ENCODE results near the gene SGMS1. TPM values are rescaled to one million over a fixed set of nuclear protein-coding genes. Genes with fewer than 3 reads are reported as not detected.

Gene SGMS1
- total and polyA plus RNA-seq, 8 donors: 47.0 to 58.1 (median 54.0) TPM

DNA sequence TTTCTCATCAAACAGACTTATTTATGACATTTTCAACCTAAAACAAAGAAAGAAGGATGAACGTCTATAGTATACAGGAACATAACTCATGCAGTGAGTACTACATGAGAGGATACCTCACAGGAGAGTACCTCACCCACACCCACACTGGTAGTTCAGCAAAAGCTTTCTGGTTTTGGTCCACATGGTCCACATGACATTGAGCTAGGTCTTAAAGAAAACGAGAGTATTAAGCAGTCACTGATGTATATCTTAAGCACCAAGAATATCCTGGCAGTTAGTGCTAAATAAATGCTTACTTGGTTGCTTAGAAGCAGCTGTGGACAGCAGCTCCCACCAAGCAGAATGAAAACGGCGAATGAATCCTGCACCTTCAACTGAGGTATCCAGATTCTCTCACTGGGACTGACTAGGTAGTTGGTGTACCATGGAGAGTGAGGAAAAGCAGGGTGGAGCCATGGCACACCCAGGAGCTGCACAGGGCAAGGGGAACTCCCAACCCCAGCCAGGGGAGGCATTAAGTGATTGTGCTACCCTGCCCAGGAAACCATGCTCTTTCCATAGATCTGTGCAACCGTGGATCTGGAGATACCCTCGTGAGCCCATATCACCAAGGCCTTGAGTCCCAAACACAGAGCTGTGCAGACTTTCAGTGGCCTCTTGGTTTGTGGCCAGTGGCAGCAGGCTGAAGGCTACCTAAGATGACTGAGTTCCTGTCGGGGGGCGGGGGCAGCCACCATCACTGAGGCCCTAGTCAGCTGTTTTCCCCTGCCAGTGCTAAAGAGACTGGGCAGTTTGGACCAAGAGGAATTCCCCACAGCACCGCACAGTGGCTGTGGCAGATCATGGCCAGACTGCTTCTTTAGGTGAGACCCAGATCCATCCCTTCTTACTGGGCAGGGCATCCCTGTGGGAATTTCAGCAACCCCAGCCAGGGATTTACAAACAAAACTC is 143.4 kb downstream of the SGMS1 start:
- intact Hi-C loops (cut with DNase I): no loop called here
- Histone ChIP-seq H3K27me3 (no peaks in the 10 kb centered on the region), H3K4me1 (no peaks in the 10 kb centered on the region), H3K36me3 (peaks cover 0 to 7% of the 10 kb centered on the region in 2 donors), H3K4me3 (no peak overlapping the region), H3K9me3 (peaks cover 0 to 23% of the 10 kb centered on the region in 2 donors), H3K27ac (no peak overlapping the region)
- no peak for TF ChIP-seq CTCF (IDR thresholded peaks at IDR 0.05)
- ATAC-seq (no peak), DNase-seq (no peak)

DNA sequence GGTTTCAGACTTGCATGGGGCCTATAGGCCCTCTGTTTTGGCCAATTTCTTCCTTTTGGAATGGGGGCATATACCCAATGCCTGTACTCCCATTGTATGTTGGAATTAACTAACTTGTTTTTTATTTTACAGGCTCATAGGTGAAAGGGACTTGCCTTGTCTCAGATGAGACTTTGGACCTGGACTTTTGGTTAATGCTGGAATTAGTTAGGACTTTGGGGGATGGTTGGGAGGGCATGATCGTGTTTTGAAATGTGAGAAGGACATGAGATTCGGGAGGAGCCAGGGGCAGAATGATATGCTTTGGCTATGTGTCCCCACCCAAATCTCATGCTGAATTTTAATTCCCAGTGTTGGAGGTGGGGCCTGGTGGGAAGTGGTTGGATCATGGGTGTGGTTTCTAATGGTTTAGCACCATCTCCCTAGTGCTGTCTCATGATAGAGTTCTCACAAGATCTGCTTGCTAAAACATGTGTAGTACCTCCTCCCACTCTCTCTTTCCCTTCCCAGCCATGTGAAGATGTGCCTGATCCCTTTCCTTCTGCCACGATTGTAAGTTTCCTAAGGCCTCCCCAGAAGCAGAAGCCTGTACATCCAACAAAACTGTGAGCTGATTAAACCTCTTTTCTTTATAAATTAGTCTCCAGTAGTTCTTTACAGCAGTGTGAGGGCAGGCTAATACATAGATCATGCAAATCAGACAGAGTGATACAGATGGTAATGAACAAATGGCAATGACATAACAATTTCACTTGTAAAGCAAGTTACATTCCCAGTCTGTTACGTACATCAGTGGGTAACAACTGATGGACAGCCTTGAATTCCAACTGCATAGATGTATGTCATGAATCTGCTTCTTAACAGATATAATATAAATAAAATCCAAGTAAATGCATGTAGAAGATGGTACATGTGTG is 146.2 kb downstream of the SGMS1 start:
- no peak overlapping the region for H3K27ac ChIP-seq
- H3K9me3 ChIP-seq: peaks cover 0 to 3% of the 10 kb centered on the region in 2 donors
- H3K36me3 ChIP-seq: no peaks in the 10 kb centered on the region
- no peak for TF ChIP-seq CTCF (IDR thresholded peaks at IDR 0.05)
- H3K27me3 ChIP-seq: no peaks in the 10 kb centered on the region
- H3K4me3 ChIP-seq: no peak overlapping the region
- DNase-seq: no peak
- H3K4me1 ChIP-seq: no peaks in the 10 kb centered on the region
- intact Hi-C loops (cut with DNase I): no loop called here
- ATAC-seq: no peak

DNA sequence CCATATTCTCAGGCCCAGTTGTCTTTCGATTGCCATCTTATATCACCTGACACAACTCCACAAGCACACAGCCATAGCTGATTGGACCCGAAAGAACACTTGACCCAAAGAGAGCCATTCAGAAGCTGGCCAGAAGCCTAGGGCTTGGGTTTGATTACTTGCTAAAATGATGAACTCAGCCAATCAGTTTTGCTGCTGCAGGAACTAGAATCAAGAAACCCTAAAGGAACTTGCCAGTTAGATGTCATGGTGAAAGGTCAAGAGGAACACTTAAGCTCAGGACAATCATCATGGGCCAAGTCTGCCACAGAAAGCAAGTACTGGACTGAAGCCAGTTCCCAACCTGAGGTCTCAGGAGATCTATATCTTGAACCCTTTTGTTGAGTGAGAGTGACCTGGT is 150.0 kb downstream of the SGMS1 start:
- Histone ChIP-seq H3K9me3 (peaks cover 0 to 3% of the 10 kb centered on the region in 2 donors), H3K36me3 (no peaks in the 10 kb centered on the region), H3K27me3 (no peaks in the 10 kb centered on the region), H3K4me1 (peaks cover 8 to 16% of the 10 kb centered on the region in 2 donors), H3K4me3 (no peak overlapping the region), H3K27ac (no peak overlapping the region)
- no peak for TF ChIP-seq CTCF (IDR thresholded peaks at IDR 0.05)
- ATAC-seq (no peak), DNase-seq (no peak)
- intact Hi-C loops (cut with DNase I): no loop called here

- DNase-seq: no peak
- H3K27ac ChIP-seq: no peak overlapping the region
- TF ChIP-seq CTCF (IDR thresholded peaks at IDR 0.05): no peak
- intact Hi-C loops (cut with DNase I): no loop called here
- H3K27me3 ChIP-seq: no peaks in the 10 kb centered on the region
- no peaks in the 10 kb centered on the region for H3K36me3 ChIP-seq
- ATAC-seq: no peak
- H3K4me1 ChIP-seq: peaks cover 8 to 16% of the 10 kb centered on the region in 2 donors
- H3K9me3 ChIP-seq: peaks cover 0 to 3% of the 10 kb centered on the region in 2 donors
- no peak overlapping the region for H3K4me3 ChIP-seq
Observed at GRCh38 chr10:50472914-50473313, 150.8 kb downstream of the SGMS1 start.

DNA sequence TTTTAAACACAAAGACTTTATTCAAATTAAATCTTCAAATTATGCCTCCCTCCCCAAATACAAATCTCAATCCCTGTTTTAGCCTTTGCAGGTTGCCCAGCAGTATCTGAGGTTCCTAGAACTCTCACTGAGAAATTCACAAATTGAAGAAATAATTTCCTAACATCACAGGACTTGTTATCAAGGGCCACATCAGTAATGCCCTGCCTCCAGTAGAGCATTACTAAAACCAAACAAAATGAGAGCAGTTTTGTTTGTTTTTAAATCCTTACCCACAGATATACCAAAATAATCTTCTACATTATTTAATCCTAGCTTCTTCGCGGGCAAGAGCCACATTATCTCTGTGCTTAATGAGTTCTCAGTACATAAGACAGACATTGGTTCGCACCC is 152.2 kb downstream of the SGMS1 start:
- intact Hi-C loops (cut with DNase I): no loop called here
- H3K27ac ChIP-seq: peak overlapping the region in 1 of 2 donors; percentile 7
- no peaks in the 10 kb centered on the region for H3K9me3 ChIP-seq
- DNase-seq (no peak), ATAC-seq (no peak)
- no peak for TF ChIP-seq CTCF (IDR thresholded peaks at IDR 0.05)
- no peak overlapping the region for H3K4me3 ChIP-seq
- peaks cover 8 to 16% of the 10 kb centered on the region in 2 donors for H3K4me1 ChIP-seq
- no peaks in the 10 kb centered on the region for H3K27me3 ChIP-seq
- no peaks in the 10 kb centered on the region for H3K36me3 ChIP-seq
